ENCODE results near the gene CAPN12.

Gene CAPN12

DNA sequence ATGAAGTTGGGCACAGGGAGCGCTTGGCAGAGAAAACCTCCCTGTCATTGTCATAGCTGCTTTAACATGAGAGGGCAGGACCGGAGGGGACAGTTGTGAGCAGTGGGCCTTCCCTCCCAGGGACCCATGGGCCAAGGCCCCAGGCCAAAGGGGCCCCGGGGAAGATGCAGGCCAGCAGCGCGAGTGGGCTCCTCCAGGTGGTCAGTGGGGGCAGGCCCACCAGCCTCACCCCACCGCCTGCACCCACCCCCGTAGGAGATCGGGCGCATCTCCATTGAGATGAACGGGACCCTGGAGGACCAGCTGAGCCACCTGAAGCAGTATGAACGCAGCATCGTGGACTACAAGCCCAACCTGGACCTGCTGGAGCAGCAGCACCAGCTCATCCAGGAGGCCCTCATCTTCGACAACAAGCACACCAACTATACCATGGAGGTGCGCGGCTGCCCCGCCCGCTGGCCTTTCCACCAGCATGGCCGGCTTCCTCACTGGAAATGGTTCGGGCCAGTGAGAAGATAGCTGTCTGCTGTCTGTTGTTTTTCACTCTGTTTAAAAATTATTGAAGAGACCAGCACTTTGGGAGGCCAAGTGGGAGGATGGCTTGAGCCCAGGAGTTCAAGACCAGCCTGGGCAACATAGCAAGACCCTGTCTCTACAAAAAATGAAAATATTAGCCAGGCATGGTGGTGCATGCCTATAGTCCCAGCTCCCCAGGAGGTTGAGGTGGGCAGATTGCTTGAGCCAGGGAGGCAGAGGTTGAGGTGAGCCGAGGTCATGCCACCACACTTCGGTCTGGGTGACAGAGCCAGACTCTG is 18.6 kb downstream of the CAPN12 start:
- DNase-seq (ENCODE audit: low read depth) = no peak

DNA sequence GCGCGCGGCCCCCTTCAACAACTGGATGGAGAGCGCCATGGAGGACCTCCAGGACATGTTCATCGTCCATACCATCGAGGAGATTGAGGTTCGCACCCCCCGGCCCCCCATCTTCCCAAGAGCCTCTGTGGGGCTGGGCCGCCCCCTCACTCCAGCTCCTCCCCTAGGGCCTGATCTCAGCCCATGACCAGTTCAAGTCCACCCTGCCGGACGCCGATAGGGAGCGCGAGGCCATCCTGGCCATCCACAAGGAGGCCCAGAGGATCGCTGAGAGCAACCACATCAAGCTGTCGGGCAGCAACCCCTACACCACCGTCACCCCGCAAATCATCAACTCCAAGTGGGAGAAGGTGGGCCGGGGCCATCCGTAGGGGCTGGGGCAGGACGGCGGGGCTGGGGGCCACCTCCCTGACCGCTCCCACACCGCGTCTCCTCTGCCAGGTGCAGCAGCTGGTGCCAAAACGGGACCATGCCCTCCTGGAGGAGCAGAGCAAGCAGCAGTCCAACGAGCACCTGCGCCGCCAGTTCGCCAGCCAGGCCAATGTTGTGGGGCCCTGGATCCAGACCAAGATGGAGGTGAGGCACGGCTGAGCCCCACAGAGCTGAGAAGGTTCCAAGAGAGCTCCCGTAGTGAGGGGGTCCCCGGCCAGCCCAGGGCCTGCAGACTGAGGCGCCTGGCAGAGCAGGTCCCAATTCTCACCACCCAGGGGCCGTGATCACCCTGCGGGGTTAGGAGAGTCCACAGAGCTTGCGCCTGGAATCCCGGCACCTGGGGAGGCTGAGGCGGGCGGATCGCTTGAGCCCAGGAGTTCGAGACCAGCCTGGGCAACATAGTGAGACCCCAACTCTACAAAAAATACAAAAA is 20.1 kb downstream of the CAPN12 start:
- DNase-seq (ENCODE audit: low read depth) = no peak

DNA sequence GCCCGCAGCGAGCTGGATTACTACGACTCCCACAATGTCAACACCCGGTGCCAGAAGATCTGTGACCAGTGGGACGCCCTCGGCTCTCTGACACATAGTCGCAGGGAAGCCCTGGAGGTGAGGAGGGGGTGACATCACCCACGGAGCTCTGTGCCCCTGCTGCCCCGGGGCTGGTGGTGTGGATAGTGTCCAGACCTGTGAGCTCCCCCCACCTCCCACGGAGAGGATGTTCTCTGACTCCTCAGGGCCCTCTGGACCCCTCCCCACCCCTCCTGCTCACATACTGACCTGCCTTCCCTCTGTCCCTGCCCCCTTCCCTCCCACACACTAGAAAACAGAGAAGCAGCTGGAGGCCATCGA is 20.7 kb downstream of the CAPN12 start:
- DNase-seq (ENCODE audit: low read depth) = no peak

DNA sequence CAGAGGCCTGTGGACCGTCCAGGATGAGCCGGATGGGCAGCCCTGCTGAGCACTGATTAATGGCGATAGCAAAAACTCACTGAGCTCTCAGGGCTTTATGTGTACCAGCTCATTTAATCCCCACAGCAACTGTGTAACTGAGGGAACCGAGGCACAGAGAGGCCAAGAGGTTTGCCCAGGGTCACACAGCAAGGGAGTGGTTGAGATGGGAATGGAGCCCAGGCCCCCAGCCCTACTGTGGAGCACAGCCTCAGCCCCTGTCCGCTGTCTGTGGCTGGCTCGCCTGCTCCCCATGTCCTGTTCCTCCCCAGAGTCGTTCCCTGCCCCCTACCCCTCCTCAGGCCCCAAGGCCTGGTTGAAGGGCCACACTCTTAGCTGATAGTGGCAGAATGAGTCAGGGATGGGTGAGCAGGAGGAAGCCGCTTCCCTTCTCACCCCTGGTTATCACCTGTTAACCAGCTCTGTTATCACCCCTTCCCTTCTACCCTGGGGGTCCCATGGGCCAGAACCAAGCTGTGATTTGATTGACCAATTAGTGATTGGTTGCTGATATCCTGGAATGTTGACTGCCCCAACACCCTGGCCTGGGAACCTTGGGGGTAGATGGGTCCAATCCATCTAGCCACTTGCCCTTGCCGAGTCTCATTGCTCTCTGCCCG is 21.2 kb downstream of the CAPN12 start:
- DNase-seq (ENCODE audit: low read depth) = no peak

DNA sequence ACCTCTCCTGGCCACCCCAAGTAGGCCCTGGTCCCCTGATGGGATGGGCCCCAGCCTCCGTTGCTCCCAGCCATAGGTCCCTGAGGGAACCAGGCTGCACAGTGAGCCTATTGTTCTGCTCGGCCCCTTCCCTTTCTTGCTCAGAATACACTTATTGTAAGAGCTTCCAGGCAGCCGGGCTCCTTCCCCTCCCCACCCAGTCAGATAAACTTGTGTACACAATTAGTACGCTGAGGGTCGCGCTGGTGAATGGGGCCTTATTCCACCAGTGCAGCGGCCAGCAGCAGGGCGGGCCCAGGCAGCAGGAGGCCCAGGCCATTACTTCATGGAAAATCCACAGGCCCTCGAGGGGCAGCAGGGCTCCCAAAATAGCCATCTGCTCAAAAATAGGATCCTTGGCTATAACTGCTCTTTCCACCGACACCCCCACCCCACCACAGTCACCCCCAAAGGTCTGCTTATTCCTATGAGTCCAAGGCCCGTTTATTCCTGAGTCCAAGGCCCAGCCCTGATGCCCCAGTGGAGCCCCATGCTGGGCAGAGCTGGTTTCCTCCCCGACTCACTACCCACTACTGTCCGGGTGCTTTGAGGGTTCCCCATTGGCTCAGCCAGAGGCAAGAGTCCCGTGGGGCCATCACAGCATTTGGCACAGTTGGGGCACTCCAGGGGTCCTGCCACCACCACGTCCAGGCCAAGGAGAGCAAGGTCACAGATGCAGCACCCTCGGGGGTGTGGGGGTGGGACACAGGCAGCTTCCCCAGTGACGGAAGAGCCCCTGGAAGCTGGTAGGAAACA is 22.1 kb downstream of the CAPN12 start:
- DNase-seq (ENCODE audit: low read depth) = no peak

DNA sequence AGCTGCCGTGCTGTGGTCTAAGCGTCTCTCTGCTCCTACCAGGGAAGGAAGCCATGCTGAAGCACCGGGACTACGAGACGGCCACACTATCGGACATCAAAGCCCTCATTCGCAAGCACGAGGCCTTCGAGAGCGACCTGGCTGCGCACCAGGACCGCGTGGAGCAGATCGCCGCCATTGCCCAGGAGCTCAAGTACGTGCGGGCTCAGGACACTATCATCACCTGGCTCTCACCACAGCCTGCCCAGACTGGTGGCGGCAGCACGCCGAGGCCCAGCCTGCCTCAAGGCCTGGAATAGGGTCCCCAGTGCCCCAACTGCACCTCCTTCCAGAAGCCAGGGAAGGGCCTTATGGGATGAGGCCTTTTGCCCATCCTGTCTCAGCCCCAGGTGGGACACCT is 22.8 kb downstream of the CAPN12 start:
- no peak for DNase-seq (ENCODE audit: low read depth)

DNA sequence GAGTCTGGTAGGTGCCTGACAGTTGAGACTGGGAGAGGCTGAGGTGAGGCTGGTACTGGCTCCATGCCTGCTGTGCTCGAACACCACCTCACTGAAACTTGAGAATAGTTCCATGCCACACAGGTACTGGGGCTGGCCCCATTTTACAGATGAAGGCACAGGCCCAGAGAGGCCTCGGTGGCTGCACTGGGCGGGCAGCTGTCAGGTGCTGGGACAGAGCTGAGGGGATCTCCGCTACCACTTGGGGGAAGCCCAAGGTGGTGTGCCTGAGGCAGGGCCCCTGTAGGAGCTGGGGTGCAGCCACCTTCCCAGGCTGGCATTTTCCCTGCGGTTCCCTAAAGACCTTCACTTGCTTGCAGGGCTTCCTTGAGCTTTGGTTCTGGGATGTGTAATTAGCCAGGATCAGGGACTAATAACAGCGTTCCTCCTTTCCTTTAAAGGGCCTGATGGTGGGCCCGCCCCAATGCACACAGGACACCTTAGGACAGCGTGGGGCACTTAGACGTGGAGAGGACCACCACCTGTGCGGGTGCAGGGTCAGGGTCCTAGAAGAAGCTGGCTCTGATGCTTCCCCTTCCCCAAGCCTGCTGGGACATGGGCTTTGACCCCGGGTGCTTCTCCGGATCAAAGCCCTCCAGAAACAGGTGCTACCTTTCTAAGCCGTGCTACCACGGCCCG is 23.6 kb downstream of the CAPN12 start:
- no peak for DNase-seq (ENCODE audit: low read depth)

DNA sequence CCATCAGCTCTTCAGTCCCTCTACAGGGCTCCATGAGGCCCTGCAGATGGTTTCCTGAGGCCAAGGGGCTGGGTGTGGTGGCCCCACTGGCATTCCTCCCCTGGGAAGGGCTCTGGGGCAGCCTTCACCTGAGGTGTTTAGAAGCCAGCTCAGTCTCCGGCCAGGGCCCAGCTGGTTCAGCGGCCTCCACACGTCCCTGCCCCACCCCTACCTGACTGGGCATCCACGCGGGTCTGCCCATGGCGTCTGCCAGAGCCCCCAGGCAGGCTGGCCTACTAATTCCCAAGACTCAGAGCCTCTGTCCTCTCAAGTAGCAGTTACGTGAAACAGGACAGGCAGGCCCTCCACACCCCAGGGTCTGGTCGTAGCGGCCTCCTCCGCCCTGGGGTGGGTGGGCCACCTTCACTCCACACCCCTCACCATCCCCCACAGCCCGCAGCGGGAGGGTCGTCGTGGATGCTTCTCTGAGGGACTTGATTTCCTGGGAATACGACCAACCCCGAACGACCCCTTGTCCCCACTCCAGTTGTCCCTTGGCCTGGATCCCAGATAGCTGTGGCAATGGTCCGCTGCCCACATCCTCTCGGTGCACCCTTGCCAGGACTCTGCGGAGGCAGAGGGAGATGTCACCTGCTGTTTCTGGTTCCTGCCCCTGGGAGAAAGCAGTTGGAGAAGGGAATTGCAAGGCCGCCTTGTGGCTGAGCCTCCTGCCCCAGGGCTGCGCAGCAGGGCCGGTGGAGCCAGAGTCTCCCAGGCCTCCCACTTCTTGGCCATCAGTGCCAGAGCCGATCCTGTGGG is 24.3 kb downstream of the CAPN12 start:
- no peak for DNase-seq (ENCODE audit: low read depth)

DNA sequence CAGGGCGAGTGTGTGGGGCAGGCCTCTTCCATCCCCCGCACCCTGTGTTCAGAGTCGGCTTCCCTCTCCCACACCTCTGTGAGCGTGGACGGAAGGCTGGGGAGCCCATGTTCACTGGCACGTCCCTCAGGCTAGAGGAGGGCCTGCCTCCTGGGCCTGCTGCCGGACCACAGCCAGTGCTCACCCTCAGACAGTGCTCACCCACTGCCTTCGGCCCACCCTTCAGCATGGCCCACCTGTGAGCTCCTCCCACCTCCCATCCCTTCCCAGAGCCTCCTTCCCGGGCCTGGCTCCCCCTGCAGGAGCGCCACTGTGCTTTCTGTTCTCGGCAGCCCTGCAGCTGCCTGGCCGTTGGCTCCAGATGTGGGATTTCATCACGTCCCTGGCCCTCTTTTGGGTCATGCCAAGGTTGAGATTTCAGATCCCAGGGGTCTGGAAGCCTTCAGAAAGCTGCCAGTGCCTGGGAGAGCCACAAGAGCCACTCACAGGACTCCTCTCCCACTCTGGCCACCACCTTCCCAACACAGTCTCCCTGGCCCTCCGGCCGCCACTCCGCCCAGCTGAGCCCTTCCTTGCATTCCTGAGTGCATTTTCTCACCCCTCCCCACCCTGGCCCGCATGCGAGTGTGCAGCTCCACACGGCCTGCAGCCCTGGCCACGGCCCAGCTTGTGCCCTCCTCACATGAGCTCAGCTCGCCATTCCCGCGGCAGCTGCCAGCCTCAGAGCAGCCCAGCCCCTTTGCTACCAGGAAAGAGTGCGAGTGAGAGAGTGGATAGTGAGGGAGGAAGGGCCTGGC is 25.3 kb downstream of the CAPN12 start:
- no peak for DNase-seq (ENCODE audit: low read depth)

DNA sequence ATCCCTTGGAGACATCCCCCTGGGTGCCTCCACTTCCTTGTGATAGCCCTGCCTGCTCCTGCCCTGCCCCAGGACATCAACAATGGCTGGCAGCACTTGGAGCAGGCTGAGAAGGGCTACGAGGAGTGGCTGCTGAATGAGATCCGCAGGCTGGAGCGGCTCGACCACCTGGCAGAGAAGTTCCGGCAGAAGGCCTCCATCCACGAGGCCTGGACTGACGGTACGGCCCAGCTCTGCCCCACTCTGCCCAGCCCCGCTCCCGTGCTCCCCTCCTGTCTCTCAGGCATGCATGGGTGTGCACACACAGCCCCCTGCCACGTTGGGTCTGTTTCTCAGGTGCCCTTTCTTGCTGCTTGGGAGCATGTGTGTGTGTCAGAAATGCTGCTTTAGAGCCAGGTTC is 26.4 kb downstream of the CAPN12 start:
- DNase-seq (ENCODE audit: low read depth) = no peak

DNA sequence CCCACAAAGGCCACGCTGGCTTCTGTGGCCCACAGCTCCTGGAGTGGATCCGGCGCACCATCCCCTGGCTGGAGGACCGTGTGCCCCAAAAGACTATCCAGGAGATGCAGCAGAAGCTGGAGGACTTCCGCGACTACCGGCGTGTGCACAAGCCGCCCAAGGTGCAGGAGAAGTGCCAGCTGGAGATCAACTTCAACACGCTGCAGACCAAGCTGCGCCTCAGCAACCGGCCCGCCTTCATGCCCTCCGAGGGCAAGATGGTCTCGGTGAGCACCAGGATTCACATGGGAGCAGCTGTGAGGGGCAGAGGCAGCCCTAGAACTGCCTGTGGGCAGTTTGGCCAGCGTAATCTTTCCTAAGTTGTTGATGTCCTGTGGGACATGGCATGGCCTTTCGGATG is 27.2 kb downstream of the CAPN12 start:
- no peak for DNase-seq (ENCODE audit: low read depth)

DNA sequence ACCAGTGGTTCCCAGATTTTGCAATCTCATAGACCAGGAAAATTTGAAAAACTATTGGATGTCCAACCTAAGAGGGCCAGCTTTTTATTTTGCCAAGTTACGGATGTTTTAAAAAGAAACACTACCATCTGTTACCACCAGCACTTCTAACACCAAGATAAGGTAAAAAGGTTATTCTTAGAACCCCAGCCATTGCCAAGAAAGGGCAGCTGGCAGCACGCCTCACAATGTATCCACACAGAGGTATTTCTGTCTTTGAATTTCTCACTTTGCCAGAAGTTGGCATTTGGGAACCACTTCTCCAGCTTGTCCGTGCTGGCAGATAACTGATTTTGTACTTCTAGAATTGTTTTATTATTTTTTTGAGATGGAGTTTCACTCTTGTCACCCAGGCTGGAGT is 28.7 kb downstream of the CAPN12 start:
- DNase-seq (ENCODE audit: low read depth) = no peak

DNA sequence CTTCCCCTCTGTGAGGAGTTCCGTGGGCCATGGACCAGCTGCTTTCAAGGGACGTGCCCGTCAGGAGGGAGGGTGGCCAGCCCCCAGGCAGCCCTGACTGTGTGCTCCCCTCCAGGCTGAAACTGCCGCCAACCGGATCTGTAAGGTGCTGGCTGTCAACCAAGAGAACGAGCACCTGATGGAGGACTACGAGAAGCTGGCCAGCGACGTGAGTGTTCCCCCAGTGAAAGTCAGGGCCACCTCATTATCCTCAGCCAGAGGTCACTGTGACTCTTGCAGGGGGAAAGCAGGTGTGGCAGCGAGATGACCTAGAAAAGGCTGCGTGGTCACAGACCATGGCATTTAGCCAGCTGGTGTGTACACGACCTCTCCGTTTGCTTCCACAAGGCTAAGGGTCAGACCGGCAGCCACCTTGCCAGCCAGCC is 29.9 kb downstream of the CAPN12 start:
- no peak for DNase-seq (ENCODE audit: low read depth)

DNA sequence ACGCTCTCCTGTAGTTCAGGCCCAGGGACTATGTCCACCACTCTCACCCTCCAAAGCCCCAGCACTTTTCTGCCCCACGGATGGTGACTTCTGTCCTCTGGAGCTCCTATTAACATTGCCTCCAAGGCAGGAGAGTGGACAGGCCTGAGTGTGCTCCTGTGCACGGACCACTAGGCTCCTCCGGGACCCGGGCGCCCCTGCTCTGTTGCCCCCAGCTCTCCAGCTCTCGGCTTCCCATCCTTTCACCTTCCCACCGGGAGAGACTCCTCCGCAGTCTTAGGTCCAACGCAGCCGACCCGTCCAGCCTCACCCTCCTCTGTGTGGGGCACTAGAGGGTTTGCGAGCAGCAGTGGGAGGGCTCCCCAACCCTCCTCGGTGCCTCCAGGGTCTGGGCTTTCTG is 30.4 kb downstream of the CAPN12 start:
- DNase-seq (ENCODE audit: low read depth) = no peak

DNA sequence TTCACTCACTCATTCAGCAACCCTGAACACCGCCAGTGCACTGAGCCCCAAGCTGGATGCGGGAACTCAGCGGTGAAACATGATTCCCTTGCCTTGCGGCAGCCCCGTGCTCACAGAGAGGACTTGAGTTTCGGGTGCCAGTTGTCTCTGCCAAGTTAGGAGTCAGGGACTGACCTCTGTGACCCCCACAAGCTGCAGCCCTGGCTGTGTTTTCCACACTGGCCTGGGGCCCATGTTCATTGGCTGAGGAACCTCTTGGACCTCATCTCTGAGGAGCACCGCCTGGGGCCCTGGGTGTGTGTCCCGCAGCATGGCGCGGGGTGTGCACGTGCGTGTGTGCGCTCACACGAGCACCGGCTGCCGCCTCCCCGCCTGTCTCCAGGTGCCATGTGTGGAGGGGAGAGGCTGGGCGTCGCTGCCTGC is 31.0 kb downstream of the CAPN12 start:
- no peak for DNase-seq (ENCODE audit: low read depth)

DNA sequence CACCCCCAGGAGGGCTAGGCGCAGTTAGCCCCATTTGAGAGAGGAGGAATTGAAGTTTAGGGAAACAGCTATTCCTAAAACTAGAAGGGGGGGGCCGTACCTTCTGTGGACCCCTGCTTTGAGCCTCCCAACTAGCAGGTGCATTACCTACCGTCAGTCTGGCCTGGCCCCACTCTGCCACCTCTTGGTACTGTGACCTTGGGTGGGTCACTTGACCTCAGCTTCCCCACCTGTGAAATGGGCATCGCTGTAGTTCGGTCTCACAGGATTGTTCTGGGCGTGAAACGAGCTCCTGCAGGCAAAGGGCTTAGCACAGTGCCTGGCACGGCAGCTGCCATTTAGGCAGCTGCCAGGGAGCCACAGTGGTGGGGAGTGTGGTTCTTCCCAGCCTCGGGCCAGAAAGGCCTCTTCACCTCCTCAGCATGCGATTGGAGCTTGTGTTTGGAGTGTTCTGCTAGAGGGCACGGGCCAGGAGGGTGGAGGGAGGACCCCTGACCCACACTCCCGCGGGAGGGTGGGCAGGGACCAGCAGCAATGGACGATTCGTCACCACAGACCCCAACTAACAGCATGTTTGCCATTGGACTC is 32.0 kb downstream of the CAPN12 start:
- DNase-seq (ENCODE audit: low read depth) = no peak

DNA sequence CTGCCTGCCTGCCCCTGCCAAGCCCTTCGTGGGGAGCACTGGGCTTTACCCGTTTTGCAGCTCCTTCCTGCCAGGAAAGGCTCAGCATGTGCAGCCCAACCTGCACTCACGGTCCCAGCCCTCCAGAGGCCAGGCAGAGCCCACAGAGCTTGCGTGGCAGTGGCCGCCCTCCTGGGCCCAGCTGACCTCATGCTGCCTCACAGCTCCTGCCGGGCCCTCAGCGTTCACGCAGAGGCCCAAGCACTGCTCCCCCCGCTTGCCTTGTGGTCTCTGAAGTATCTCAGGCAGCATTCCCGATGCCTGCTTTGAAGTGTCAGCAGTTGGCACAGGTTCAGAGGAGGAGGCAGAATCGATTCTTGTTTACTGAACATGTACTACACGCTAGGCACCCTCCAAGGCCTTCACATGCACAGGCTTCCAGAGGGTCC is 32.5 kb downstream of the CAPN12 start:
- no peak for DNase-seq (ENCODE audit: low read depth)

DNA sequence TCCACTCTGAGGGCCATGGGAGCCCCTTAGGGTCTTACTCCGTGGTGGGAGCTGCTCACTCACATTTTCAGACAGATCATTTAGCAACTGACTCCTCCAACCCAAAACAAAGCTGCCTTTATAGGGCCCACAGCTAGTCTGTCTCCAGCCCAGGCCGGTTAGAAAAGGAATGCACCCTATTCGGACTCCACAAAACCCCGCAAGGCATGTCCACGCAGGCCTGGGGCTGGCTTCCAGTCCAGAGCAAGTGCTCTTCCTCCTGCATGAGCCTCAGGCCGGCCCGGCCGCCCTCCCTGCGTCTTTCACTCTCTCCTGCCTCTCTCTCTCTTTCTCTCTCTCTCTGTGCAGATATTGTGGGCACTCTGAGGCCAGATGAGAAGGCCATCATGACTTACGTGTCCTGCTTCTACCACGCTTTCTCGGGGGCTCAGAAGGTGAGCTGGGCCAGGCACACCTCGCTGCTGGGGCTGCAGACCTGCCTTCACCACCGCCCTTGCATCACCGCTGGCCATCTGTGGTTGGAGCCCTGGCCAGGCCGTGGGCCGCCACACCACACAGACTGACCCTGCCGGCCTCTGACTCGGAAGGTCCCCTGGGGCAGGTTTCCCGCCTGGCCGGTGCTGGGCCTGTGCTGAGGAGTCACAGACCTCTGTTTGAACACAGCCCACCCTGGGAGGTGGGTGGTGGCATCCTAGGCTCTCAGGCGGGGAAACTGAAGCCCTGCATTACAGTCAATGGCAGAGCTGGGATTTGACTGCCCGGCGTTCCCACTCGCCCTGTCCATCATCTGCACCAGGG is 33.1 kb downstream of the CAPN12 start:
- DNase-seq (ENCODE audit: low read depth) = no peak

DNA sequence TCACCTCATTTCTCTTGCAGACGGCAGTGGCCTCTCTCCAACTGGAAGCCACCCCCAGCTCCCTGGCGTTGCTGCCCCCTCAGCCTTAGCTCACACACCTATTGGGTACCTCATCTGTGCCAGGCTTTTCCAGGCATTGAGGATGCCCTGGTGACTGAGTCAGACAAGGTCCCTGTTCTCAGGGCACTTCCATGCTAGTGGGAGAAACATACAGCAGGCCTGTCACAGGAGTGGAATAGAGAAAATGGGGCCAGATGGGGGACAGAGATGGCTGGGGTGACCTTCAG is 33.9 kb downstream of the CAPN12 start:
- DNase-seq (ENCODE audit: low read depth) = no peak
